ENCODE data around the gene SLIT2. TPM values are rescaled to one million over a fixed set of nuclear protein-coding genes. Genes with fewer than 3 reads are reported as not detected.

SLIT2 gene
- total RNA-seq, 4 donors from 2014 or later = 22.9 to 118 (median 59.0) TPM

GRCh38 chr4:20237894-20238537 is 13.7 kb upstream of the SLIT2 start:
- intact Hi-C loops (cut with DNase I; ENCODE audit: low total_unique reads) = no loop called here
- no peaks in the 10 kb centered on the region for H3K27me3 ChIP-seq
- no peak overlapping the region for H3K4me3 ChIP-seq
- H3K27ac ChIP-seq = no peak overlapping the region
- H3K4me1 ChIP-seq = no peaks in the 10 kb centered on the region
- no peak for TF ChIP-seq POLR2A (IDR thresholded peaks at IDR 0.05)
- TF ChIP-seq CTCF (IDR thresholded peaks at IDR 0.05) = no peak
- DNase-seq = no peak
- H3K36me3 ChIP-seq = no peaks in the 10 kb centered on the region
- no peaks in the 10 kb centered on the region for H3K9me3 ChIP-seq

- Histone ChIP-seq H3K9me3 (no peaks in the 10 kb centered on the region), H3K4me1 (no peaks in the 10 kb centered on the region), H3K27me3 (no peaks in the 10 kb centered on the region), H3K4me3 (no peak overlapping the region), H3K36me3 (no peaks in the 10 kb centered on the region), H3K27ac (no peak overlapping the region)
- peak in 1 of 2 donors; percentile 18 for DNase-seq
- intact Hi-C loops (cut with DNase I; ENCODE audit: low total_unique reads) = no loop called here
- TF ChIP-seq POLR2A (IDR thresholded peaks at IDR 0.05) (no peak), CTCF (IDR thresholded peaks at IDR 0.05) (peak; percentile 44 to 55 (median 50))
These were observed 3.5 kb upstream of the SLIT2 start for GRCh38 chr4:20248155-20248558.

- no peak for TF ChIP-seq POLR2A (IDR thresholded peaks at IDR 0.05)
- peak in 2 of 4 experiments; percentile 14 to 18 for TF ChIP-seq CTCF (IDR thresholded peaks at IDR 0.05)
- H3K27me3 ChIP-seq = no peaks in the 10 kb centered on the region
- no peaks in the 10 kb centered on the region for H3K36me3 ChIP-seq
- H3K27ac ChIP-seq = no peak overlapping the region
- DNase-seq = no peak
- H3K4me3 ChIP-seq = no peak overlapping the region
- no peaks in the 10 kb centered on the region for H3K9me3 ChIP-seq
- intact Hi-C loops (cut with DNase I; ENCODE audit: low total_unique reads) = no loop called here
- no peaks in the 10 kb centered on the region for H3K4me1 ChIP-seq
These were observed 2.4 kb upstream of the SLIT2 start for GRCh38 chr4:20249333-20249732.

- no peaks in the 10 kb centered on the region for H3K27me3 ChIP-seq
- intact Hi-C loops (cut with DNase I; ENCODE audit: low total_unique reads) = no loop called here
- peak overlapping the region; percentile 79 to 89 for H3K27ac ChIP-seq
- TF ChIP-seq CTCF (IDR thresholded peaks at IDR 0.05) (no peak), POLR2A (IDR thresholded peaks at IDR 0.05) (no peak)
- H3K4me3 ChIP-seq = peak overlapping the region; percentile 50 to 80
- no peaks in the 10 kb centered on the region for H3K4me1 ChIP-seq
- no peaks in the 10 kb centered on the region for H3K36me3 ChIP-seq
- no peak for DNase-seq
- H3K9me3 ChIP-seq = no peaks in the 10 kb centered on the region
These were observed 492 bp upstream of the SLIT2 start for GRCh38 chr4:20251031-20251795.

GRCh38 chr4:20252656-20253282 is 1.1 kb downstream of the SLIT2 start:
- Histone ChIP-seq H3K4me3 (peak overlapping the region; percentile 50 to 80), H3K4me1 (no peaks in the 10 kb centered on the region), H3K27me3 (no peaks in the 10 kb centered on the region), H3K36me3 (no peaks in the 10 kb centered on the region), H3K9me3 (no peaks in the 10 kb centered on the region), H3K27ac (peak overlapping the region; percentile 79 to 89)
- TF ChIP-seq CTCF (IDR thresholded peaks at IDR 0.05) = no peak
- TF ChIP-seq POLR2A (IDR thresholded peaks at IDR 0.05) = no peak
- peak; percentile 38 to 52 for DNase-seq
- intact Hi-C loops (cut with DNase I; ENCODE audit: low total_unique reads) = no loop called here
